Renal cortical epithelial cell (primary cell): ENCODE measurements around the gene COX17. TPM values are rescaled to one million over a fixed set of nuclear protein-coding genes. Genes with fewer than 3 reads are reported as not detected.

ENCODE experiments used
- DNase-seq: peaks from one replicate; pipeline ENCODE4 v3.0.0-alpha.2; 2011; ENCODE audit warnings: low read depth
- total RNA-seq: library from RNA; depleted of rRNA; stranded (reverse); fragments of >200 nt; gene quantifications from 2 replicates; pipeline ENCODE4 v1.2.3, GENCODE V29; 2014

The COX17 gene
- total RNA-seq, 1 donor from 2014 or later: 11.4 TPM

DNA sequence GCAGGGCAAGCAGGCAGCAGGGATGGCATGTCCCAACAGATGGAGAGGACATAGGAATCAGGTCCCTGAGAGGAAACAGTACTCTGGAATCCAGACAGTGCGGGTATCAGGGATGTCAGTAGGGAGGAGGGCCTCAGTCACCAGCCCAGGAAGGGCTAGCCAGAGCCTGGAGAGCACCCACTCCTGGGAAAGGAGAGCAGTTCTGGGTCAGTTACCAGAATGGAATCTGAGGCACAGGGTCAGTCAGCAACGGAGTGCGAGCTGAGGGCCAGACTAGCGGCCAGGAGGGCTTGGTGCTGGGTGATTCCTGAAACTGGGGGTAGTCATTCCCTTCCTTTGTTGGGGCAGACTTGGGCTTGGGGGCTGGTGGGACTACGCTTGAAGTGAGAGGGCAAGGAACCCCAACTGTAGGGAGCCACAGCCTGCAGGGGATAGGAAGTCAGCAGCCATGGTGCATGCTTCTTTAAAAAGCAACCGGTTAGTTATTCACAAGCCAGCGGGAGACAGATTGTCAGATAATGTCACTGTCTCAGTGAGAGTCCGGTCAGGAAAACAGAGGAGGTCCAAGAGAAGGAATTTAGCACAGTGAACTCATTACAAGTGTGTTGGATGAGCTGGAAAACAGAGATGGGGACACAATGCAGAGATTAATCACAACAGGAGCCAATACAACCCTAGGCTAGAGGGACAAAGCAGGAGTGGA lies 51.6 kb downstream of the COX17 start:
- DNase-seq: no peak

DNA sequence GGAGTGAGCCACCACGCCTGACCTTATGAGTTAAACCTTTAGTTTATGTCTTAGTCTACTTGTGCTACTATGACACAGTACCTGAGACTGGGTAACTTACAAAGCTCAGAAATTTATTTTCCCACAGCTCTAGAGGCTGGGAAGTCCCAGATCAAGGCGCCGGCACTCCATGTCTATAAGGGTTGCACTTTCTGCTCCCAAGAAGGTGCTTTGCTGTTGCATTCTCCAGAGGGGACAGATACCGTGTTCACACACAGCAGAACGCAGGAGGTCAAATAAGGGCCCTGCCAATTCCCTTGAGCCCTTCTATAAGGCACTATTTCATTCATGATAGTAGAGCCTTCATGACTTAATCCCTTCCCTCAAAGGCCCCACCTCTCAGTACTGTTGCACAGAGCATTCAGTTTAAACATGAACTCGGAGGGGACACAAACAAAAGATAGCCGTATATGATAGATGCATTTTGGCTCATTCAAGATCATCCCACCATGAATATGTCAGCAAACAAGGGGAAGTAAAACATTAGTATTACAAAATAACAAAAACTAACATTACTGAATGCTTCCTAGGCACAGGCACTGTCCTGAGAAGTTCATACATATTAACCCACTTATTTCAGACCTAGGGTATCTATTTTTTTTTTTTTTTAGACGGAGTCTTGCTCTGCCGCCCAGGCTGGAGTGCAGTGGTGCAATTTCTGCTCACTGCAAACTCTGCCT lies 53.0 kb downstream of the COX17 start:
- DNase-seq: no peak

DNA sequence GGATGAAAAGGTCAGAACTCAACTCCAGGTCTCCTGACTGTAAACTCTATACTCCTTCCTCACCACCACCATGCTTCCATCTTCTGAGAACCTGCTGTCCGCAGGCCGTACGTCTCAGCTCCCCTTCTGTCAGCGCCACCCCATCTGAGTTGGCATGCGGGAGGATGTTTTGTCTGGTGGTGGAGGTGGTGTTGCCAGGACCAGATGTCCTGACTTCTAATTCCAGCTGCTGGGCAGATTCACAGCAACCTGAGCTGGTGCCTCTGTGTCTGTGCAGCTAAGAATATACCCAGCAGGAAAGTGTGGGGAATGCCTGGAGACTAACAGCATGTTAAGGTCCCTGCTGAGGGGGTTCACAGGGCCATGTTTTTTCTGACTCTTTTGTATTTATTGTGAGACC lies 56.3 kb downstream of the COX17 start:
- no peak for DNase-seq

Other genes with a start within 250 kb of the COX17 start
- 30.0 and 36.1 TPM in 2 replicates for gene TMEM39A, start 213.8 kb downstream of the COX17 start, total RNA-seq
- 14.8 and 25.2 TPM in 2 replicates for gene POGLUT1, start 208.4 kb downstream of the COX17 start, total RNA-seq
- gene TIMMDC1, start 178.9 kb downstream of the COX17 start, total RNA-seq: 57.7 and 79.2 TPM in 2 replicates
- not detected in 2 replicates for gene CD80, start 117.8 kb downstream of the COX17 start, total RNA-seq
- 6.6 and 7.8 TPM in 2 replicates for gene ADPRH, start 97.9 kb downstream of the COX17 start, total RNA-seq
- 1.2 and 5.1 TPM in 2 replicates for gene PLA1A, start 79.5 kb downstream of the COX17 start, total RNA-seq
- gene POPDC2, start 16.8 kb downstream of the COX17 start, total RNA-seq: 0.40 TPM in 1 of 2 replicates, not detected in the other
- gene CFAP91, start 25.6 kb upstream of the COX17 start, total RNA-seq: 0.52 and 5.0 TPM in 2 replicates
- gene NR1I2, start 104.7 kb upstream of the COX17 start, total RNA-seq: 0.20 TPM in 1 of 2 replicates, not detected in the other